ENCODE measurements around the gene SCMH1.
"Not testable (repeated sequence)": the region's sequence is repeated elsewhere in the genome, so short reads cannot be mapped to it uniquely, and the experiment has no call there.

Gene SCMH1

GRCh38 chr1:41232305-41232704 lies 9.8 kb downstream of the SCMH1 start:
- DNase-seq (ENCODE audit: low read depth): peak; percentile 3
- Histone ChIP-seq H3K4me3 (ENCODE audit: low read length) (no peak overlapping the region), H3K9me3 (ENCODE audit: control insufficient read depth, low read length) (no peaks in the 10 kb centered on the region), H3K27me3 (replicated peaks; ENCODE audit: control insufficient read depth, insufficient read depth, low read length) (no peaks in the 10 kb centered on the region), H3K9ac (ENCODE audit: low read length) (no peak overlapping the region), H3K4me1 (ENCODE audit: control insufficient read depth, insufficient read depth, low read length) (peaks cover 5% of the 10 kb centered on the region), H3K36me3 (ENCODE audit: control insufficient read depth, insufficient read depth, low read length, severe bottlenecking) (no peaks in the 10 kb centered on the region)

- DNase-seq (ENCODE audit: low read depth): no peak
- H3K4me1 ChIP-seq (ENCODE audit: control insufficient read depth, insufficient read depth, low read length): peaks cover 5% of the 10 kb centered on the region
- H3K9ac ChIP-seq (ENCODE audit: low read length): no peak overlapping the region
- H3K27me3 ChIP-seq (replicated peaks; ENCODE audit: control insufficient read depth, insufficient read depth, low read length): no peaks in the 10 kb centered on the region
- no peak overlapping the region for H3K4me3 ChIP-seq (ENCODE audit: low read length)
- no peaks in the 10 kb centered on the region for H3K9me3 ChIP-seq (ENCODE audit: control insufficient read depth, low read length)
- no peaks in the 10 kb centered on the region for H3K36me3 ChIP-seq (ENCODE audit: control insufficient read depth, insufficient read depth, low read length, severe bottlenecking)
Measured at GRCh38 chr1:41230656-41231055, 11.4 kb downstream of the SCMH1 start.

- not testable (repeated sequence) for H3K4me3 ChIP-seq (ENCODE audit: low read length); DNase-seq (ENCODE audit: low read depth); H3K36me3 ChIP-seq (ENCODE audit: control insufficient read depth, insufficient read depth, low read length, severe bottlenecking); H3K9me3 ChIP-seq (ENCODE audit: control insufficient read depth, low read length); H3K4me1 ChIP-seq (ENCODE audit: control insufficient read depth, insufficient read depth, low read length); H3K9ac ChIP-seq (ENCODE audit: low read length); H3K27me3 ChIP-seq (replicated peaks; ENCODE audit: control insufficient read depth, insufficient read depth, low read length)
Measured at GRCh38 chr1:41229219-41229618, 12.9 kb downstream of the SCMH1 start.

GRCh38 chr1:41226815-41227434 lies 15.2 kb downstream of the SCMH1 start:
- Histone ChIP-seq H3K4me3 (ENCODE audit: low read length) (no peak overlapping the region), H3K9ac (ENCODE audit: low read length) (no peak overlapping the region), H3K9me3 (ENCODE audit: control insufficient read depth, low read length) (no peaks in the 10 kb centered on the region), H3K36me3 (ENCODE audit: control insufficient read depth, insufficient read depth, low read length, severe bottlenecking) (no peaks in the 10 kb centered on the region), H3K27me3 (replicated peaks; ENCODE audit: control insufficient read depth, insufficient read depth, low read length) (no peaks in the 10 kb centered on the region), H3K4me1 (ENCODE audit: control insufficient read depth, insufficient read depth, low read length) (no peaks in the 10 kb centered on the region)
- DNase-seq (ENCODE audit: low read depth): no peak

- H3K9ac ChIP-seq (ENCODE audit: low read length): no peak overlapping the region
- no peaks in the 10 kb centered on the region for H3K27me3 ChIP-seq (replicated peaks; ENCODE audit: control insufficient read depth, insufficient read depth, low read length)
- H3K4me3 ChIP-seq (ENCODE audit: low read length): no peak overlapping the region
- H3K9me3 ChIP-seq (ENCODE audit: control insufficient read depth, low read length): no peaks in the 10 kb centered on the region
- H3K4me1 ChIP-seq (ENCODE audit: control insufficient read depth, insufficient read depth, low read length): no peaks in the 10 kb centered on the region
- no peak for DNase-seq (ENCODE audit: low read depth)
- no peaks in the 10 kb centered on the region for H3K36me3 ChIP-seq (ENCODE audit: control insufficient read depth, insufficient read depth, low read length, severe bottlenecking)
Measured at GRCh38 chr1:41225495-41225894, 16.6 kb downstream of the SCMH1 start.

GRCh38 chr1:41222496-41222895 lies 19.6 kb downstream of the SCMH1 start:
- H3K9ac ChIP-seq (ENCODE audit: low read length): no peak overlapping the region
- DNase-seq (ENCODE audit: low read depth): no peak
- no peak overlapping the region for H3K4me3 ChIP-seq (ENCODE audit: low read length)
- H3K9me3 ChIP-seq (ENCODE audit: control insufficient read depth, low read length): peaks cover 3% of the 10 kb centered on the region
- H3K4me1 ChIP-seq (ENCODE audit: control insufficient read depth, insufficient read depth, low read length): no peaks in the 10 kb centered on the region
- H3K27me3 ChIP-seq (replicated peaks; ENCODE audit: control insufficient read depth, insufficient read depth, low read length): no peaks in the 10 kb centered on the region
- H3K36me3 ChIP-seq (ENCODE audit: control insufficient read depth, insufficient read depth, low read length, severe bottlenecking): peaks cover 8% of the 10 kb centered on the region

- H3K4me1 ChIP-seq (ENCODE audit: control insufficient read depth, insufficient read depth, low read length): no peaks in the 10 kb centered on the region
- H3K9ac ChIP-seq (ENCODE audit: low read length): no peak overlapping the region
- H3K36me3 ChIP-seq (ENCODE audit: control insufficient read depth, insufficient read depth, low read length, severe bottlenecking): peaks cover 8% of the 10 kb centered on the region
- no peak for DNase-seq (ENCODE audit: low read depth)
- H3K9me3 ChIP-seq (ENCODE audit: control insufficient read depth, low read length): peaks cover 3% of the 10 kb centered on the region
- no peak overlapping the region for H3K4me3 ChIP-seq (ENCODE audit: low read length)
- H3K27me3 ChIP-seq (replicated peaks; ENCODE audit: control insufficient read depth, insufficient read depth, low read length): no peaks in the 10 kb centered on the region
Measured at GRCh38 chr1:41221995-41222394, 20.1 kb downstream of the SCMH1 start.

- Histone ChIP-seq H3K36me3 (ENCODE audit: control insufficient read depth, insufficient read depth, low read length, severe bottlenecking) (peaks cover 8% of the 10 kb centered on the region), H3K4me3 (ENCODE audit: low read length) (no peak overlapping the region), H3K9ac (ENCODE audit: low read length) (no peak overlapping the region), H3K9me3 (ENCODE audit: control insufficient read depth, low read length) (peaks cover 3% of the 10 kb centered on the region), H3K4me1 (ENCODE audit: control insufficient read depth, insufficient read depth, low read length) (no peaks in the 10 kb centered on the region), H3K27me3 (replicated peaks; ENCODE audit: control insufficient read depth, insufficient read depth, low read length) (no peaks in the 10 kb centered on the region)
- no peak for DNase-seq (ENCODE audit: low read depth)
Measured at GRCh38 chr1:41218152-41218551, 24.0 kb downstream of the SCMH1 start.

- Histone ChIP-seq H3K36me3 (ENCODE audit: control insufficient read depth, insufficient read depth, low read length, severe bottlenecking) (peaks cover 8% of the 10 kb centered on the region), H3K27me3 (replicated peaks; ENCODE audit: control insufficient read depth, insufficient read depth, low read length) (no peaks in the 10 kb centered on the region), H3K4me3 (ENCODE audit: low read length) (no peak overlapping the region), H3K4me1 (ENCODE audit: control insufficient read depth, insufficient read depth, low read length) (no peaks in the 10 kb centered on the region), H3K9me3 (ENCODE audit: control insufficient read depth, low read length) (peaks cover 3% of the 10 kb centered on the region), H3K9ac (ENCODE audit: low read length) (no peak overlapping the region)
- DNase-seq (ENCODE audit: low read depth): no peak
Measured at GRCh38 chr1:41217441-41217840, 24.7 kb downstream of the SCMH1 start.

GRCh38 chr1:41215623-41216022 lies 26.5 kb downstream of the SCMH1 start:
- no peak for DNase-seq (ENCODE audit: low read depth)
- Histone ChIP-seq H3K4me3 (ENCODE audit: low read length) (no peak overlapping the region), H3K9me3 (ENCODE audit: control insufficient read depth, low read length) (peaks cover 3% of the 10 kb centered on the region), H3K9ac (ENCODE audit: low read length) (no peak overlapping the region), H3K27me3 (replicated peaks; ENCODE audit: control insufficient read depth, insufficient read depth, low read length) (no peaks in the 10 kb centered on the region), H3K36me3 (ENCODE audit: control insufficient read depth, insufficient read depth, low read length, severe bottlenecking) (peaks cover 8% of the 10 kb centered on the region), H3K4me1 (ENCODE audit: control insufficient read depth, insufficient read depth, low read length) (no peaks in the 10 kb centered on the region)

GRCh38 chr1:41213341-41213740 lies 28.8 kb downstream of the SCMH1 start:
- Histone ChIP-seq H3K9me3 (ENCODE audit: control insufficient read depth, low read length) (no peaks in the 10 kb centered on the region), H3K4me3 (ENCODE audit: low read length) (no peak overlapping the region), H3K36me3 (ENCODE audit: control insufficient read depth, insufficient read depth, low read length, severe bottlenecking) (no peaks in the 10 kb centered on the region), H3K27me3 (replicated peaks; ENCODE audit: control insufficient read depth, insufficient read depth, low read length) (no peaks in the 10 kb centered on the region), H3K4me1 (ENCODE audit: control insufficient read depth, insufficient read depth, low read length) (no peaks in the 10 kb centered on the region), H3K9ac (ENCODE audit: low read length) (no peak overlapping the region)
- no peak for DNase-seq (ENCODE audit: low read depth)

GRCh38 chr1:41211608-41212007 lies 30.5 kb downstream of the SCMH1 start:
- H3K36me3 ChIP-seq (ENCODE audit: control insufficient read depth, insufficient read depth, low read length, severe bottlenecking); H3K9ac ChIP-seq (ENCODE audit: low read length); DNase-seq (ENCODE audit: low read depth); H3K27me3 ChIP-seq (replicated peaks; ENCODE audit: control insufficient read depth, insufficient read depth, low read length); H3K9me3 ChIP-seq (ENCODE audit: control insufficient read depth, low read length); H3K4me3 ChIP-seq (ENCODE audit: low read length); H3K4me1 ChIP-seq (ENCODE audit: control insufficient read depth, insufficient read depth, low read length): not testable (repeated sequence)
